ENCODE results near the gene ACAA1. TPM values are rescaled to one million over a fixed set of nuclear protein-coding genes. Genes with fewer than 3 reads are reported as not detected.
"Not testable (repeated sequence)": the region's sequence is repeated elsewhere in the genome, so short reads cannot be mapped to it uniquely, and the experiment has no call there.

ACAA1 gene
- total RNA-seq, 1 experiment from 2014 or later = 14.9 TPM

- DNase-seq; H3K27me3 ChIP-seq; H3K36me3 ChIP-seq; H3K9me3 ChIP-seq (replicated peaks); H3K4me1 ChIP-seq; H3K27ac ChIP-seq; H3K4me3 ChIP-seq: not testable (repeated sequence)
These were observed 54.6 kb downstream of the ACAA1 start for GRCh38 chr3:38082296-38082695.

- H3K36me3 ChIP-seq; H3K9me3 ChIP-seq (replicated peaks); DNase-seq; H3K4me3 ChIP-seq; H3K27ac ChIP-seq; H3K27me3 ChIP-seq; H3K4me1 ChIP-seq: not testable (repeated sequence)
These were observed 59.9 kb downstream of the ACAA1 start for GRCh38 chr3:38077073-38077472.

Other genes with a start within 250 kb of the ACAA1 start
- 0.06 TPM in 1 of 2 replicates, not detected in the other for gene VILL, start 146.3 kb downstream of the ACAA1 start, total RNA-seq (2014; rRNA removed; shearing (Covaris generic))
- 0.94 and 1.3 TPM in 2 replicates for gene PLCD1, start 107.5 kb downstream of the ACAA1 start, total RNA-seq (2014; rRNA removed; shearing (Covaris generic))
- not detected in 2 replicates for gene DLEC1, start 97.9 kb downstream of the ACAA1 start, total RNA-seq (2014; rRNA removed; shearing (Covaris generic))
- 2.5 and 2.7 TPM in 2 replicates for gene MYD88, start 1.5 kb upstream of the ACAA1 start, total RNA-seq (2014; rRNA removed; shearing (Covaris generic))
- 27.9 and 31.6 TPM in 2 replicates for gene OXSR1, start 28.4 kb upstream of the ACAA1 start, total RNA-seq (2014; rRNA removed; shearing (Covaris generic))
- gene SLC22A13, start 128.7 kb upstream of the ACAA1 start, total RNA-seq (2014; rRNA removed; shearing (Covaris generic)) = 0.08 and 0.10 TPM in 2 replicates
- gene SLC22A14, start 145.2 kb upstream of the ACAA1 start, total RNA-seq (2014; rRNA removed; shearing (Covaris generic)) = not detected in 2 replicates
- 2.7 and 2.8 TPM in 2 replicates for gene XYLB, start 209.7 kb upstream of the ACAA1 start, total RNA-seq (2014; rRNA removed; shearing (Covaris generic))